OCI-LY1 (cell line): ENCODE measurements around the gene AANAT.

Source experiments
- H2AFZ ChIP-seq: fragments of 200-600 bp; sonication (generic), shearing (Covaris generic); 2 replicates; pipeline ENCODE4 v1.6.0; 2014; ENCODE audit warnings: antibody characterized with exemption, mild to moderate bottlenecking, low read length
- H3F3A ChIP-seq: fragments of 200-600 bp; sonication (generic), shearing (Covaris generic); 2 replicates; pipeline ENCODE4 v1.6.0; 2014; ENCODE audit warnings: mild to moderate bottlenecking, antibody characterized with exemption, low read length, moderate library complexity; ENCODE audit not compliant: insufficient read depth
- H3K27ac ChIP-seq: fragments of 200-600 bp; sonication (generic); 2 replicates; pipeline ENCODE4 v1.5.1; 2014; ENCODE audit warnings: low read length, mixed run types, mild to moderate bottlenecking, low read depth; ENCODE audit not compliant: poor library complexity, severe bottlenecking
- H3K27me3 ChIP-seq: fragments of 200-600 bp; sonication (generic); 2 replicates; pipeline ENCODE4 v1.6.0; 2014; ENCODE audit warnings: antibody characterized with exemption, mild to moderate bottlenecking, low read length, moderate library complexity; ENCODE audit not compliant: insufficient read depth
- H3K36me3 ChIP-seq: fragments of 200-600 bp; sonication (generic); 2 replicates; pipeline ENCODE4 v1.6.1; 2014; ENCODE audit warnings: mild to moderate bottlenecking, antibody characterized with exemption, low read length, moderate library complexity, mixed read lengths; ENCODE audit not compliant: insufficient read depth
- H3K4me1 ChIP-seq: fragments of 200-600 bp; sonication (generic); 2 replicates; pipeline ENCODE4 v1.5.1; 2014; ENCODE audit warnings: mild to moderate bottlenecking, low read length, moderate library complexity; ENCODE audit not compliant: insufficient read depth, severe bottlenecking
- H3K4me2 ChIP-seq: fragments of 200-600 bp; sonication (generic), shearing (Covaris generic); 2 replicates; pipeline ENCODE4 v1.6.1; 2014; ENCODE audit warnings: low read length
- H3K4me3 ChIP-seq: fragments of 200-600 bp; sonication (generic); 2 replicates; pipeline ENCODE4 v1.5.1; 2014; ENCODE audit warnings: low read length, low read depth, mild to moderate bottlenecking, mixed read lengths; ENCODE audit not compliant: poor library complexity, severe bottlenecking
- H3K79me2 ChIP-seq: fragments of 200-600 bp; shearing (Covaris generic); 2 replicates; pipeline ENCODE4 v1.6.1; 2016; ENCODE audit warnings: mixed run types, low read length, mixed read lengths; ENCODE audit not compliant: insufficient read depth
- H3K9ac ChIP-seq: fragments of 200-600 bp; sonication (generic), shearing (Covaris generic); 2 replicates; pipeline ENCODE4 v1.6.1; 2014; ENCODE audit warnings: mild to moderate bottlenecking, low read length, mixed read lengths
- H3K9me2 ChIP-seq: fragments of 200-600 bp; sonication (generic), shearing (Covaris generic); 2 replicates; pipeline ENCODE4 v1.6.1; 2014; ENCODE audit warnings: low read depth, mild to moderate bottlenecking, low read length, mixed read lengths
- H3K9me3 ChIP-seq: fragments of 200-600 bp; shearing (Covaris generic); 2 replicates; pipeline ENCODE4 v1.6.1; 2014; ENCODE audit warnings: low read length, mixed read lengths
- H4K20me1 ChIP-seq: fragments of 200-600 bp; sonication (generic), shearing (Covaris generic); 2 replicates; pipeline ENCODE4 v1.6.0; 2016; ENCODE audit warnings: mild to moderate bottlenecking, low read length; ENCODE audit not compliant: insufficient read depth
- CTCF ChIP-seq: fragments of 200-600 bp; sonication (generic), shearing (Covaris generic); IDR thresholded peaks from 2 replicates; pipeline ENCODE4 v1.5.1; 2017; ENCODE audit warnings: mild to moderate bottlenecking, antibody characterized with exemption, low read length, moderate library complexity, mixed read lengths
- EZH2 ChIP-seq: fragments of 200-600 bp; sonication (generic), shearing (Covaris generic); IDR thresholded peaks from 2 replicates; pipeline ENCODE4 v1.8.0; 2017; ENCODE audit warnings: borderline replicate concordance, mixed run types, mild to moderate bottlenecking, antibody characterized with exemption, low read length, moderate library complexity, mixed read lengths

Gene AANAT

GRCh38 chr17:76437467-76438402 is 29.7 kb upstream of the AANAT start:
- no peak for TF ChIP-seq CTCF
- no peak for TF ChIP-seq EZH2
- Histone ChIP-seq H3F3A (no peaks in the 10 kb centered on the region), H3K79me2 (no peaks in the 10 kb centered on the region), H3K27me3 (no peaks in the 10 kb centered on the region), H3K9ac (no peak overlapping the region), H3K9me3 (no peaks in the 10 kb centered on the region), H3K4me3 (no peak overlapping the region), H3K4me1 (peaks cover 55% of the 10 kb centered on the region), H2AFZ (no peak overlapping the region), H3K4me2 (no peak overlapping the region), H3K36me3 (peaks cover 6% of the 10 kb centered on the region; the same call in 1 of the 2 replicates), H3K27ac (no peak overlapping the region), H4K20me1 (no peaks in the 10 kb centered on the region; the same call in 1 of the 2 replicates), H3K9me2 (no peaks in the 10 kb centered on the region)

GRCh38 chr17:76438906-76439305 is 28.5 kb upstream of the AANAT start:
- Histone ChIP-seq H3K9me3 (no peaks in the 10 kb centered on the region), H3K36me3 (no peaks in the 10 kb centered on the region; the same call in 1 of the 2 replicates), H3K4me1 (peaks cover 46% of the 10 kb centered on the region), H3K79me2 (no peaks in the 10 kb centered on the region), H3F3A (no peaks in the 10 kb centered on the region), H3K4me2 (no peak overlapping the region), H3K9ac (no peak overlapping the region), H2AFZ (no peak overlapping the region), H4K20me1 (no peaks in the 10 kb centered on the region; the same call in 1 of the 2 replicates), H3K4me3 (no peak overlapping the region), H3K27ac (no peak overlapping the region), H3K9me2 (no peaks in the 10 kb centered on the region), H3K27me3 (no peaks in the 10 kb centered on the region)
- no peak for TF ChIP-seq CTCF
- TF ChIP-seq EZH2, result no peak

GRCh38 chr17:76439314-76439928 is 28.0 kb upstream of the AANAT start:
- Histone ChIP-seq H3K4me1 (peaks cover 41% of the 10 kb centered on the region), H3K27me3 (no peaks in the 10 kb centered on the region; the same call in 1 of the 2 replicates), H3K36me3 (no peaks in the 10 kb centered on the region; the same call in 1 of the 2 replicates), H3F3A (no peaks in the 10 kb centered on the region), H3K4me2 (no peak overlapping the region; the same call in 1 of the 2 replicates), H2AFZ (no peak overlapping the region), H3K27ac (no peak overlapping the region), H4K20me1 (no peaks in the 10 kb centered on the region; the same call in 1 of the 2 replicates), H3K79me2 (no peaks in the 10 kb centered on the region), H3K9me3 (no peaks in the 10 kb centered on the region), H3K9ac (no peak overlapping the region), H3K4me3 (no peak overlapping the region), H3K9me2 (no peaks in the 10 kb centered on the region)
- TF ChIP-seq EZH2, result no peak
- TF ChIP-seq CTCF, result no peak
